AG20443 (cell line): ENCODE results near the gene EEA1.

Experiments used
- DNase-seq: peaks from one replicate; pipeline ENCODE4 v3.0.0; 2012; ENCODE audit warnings: low spot score, mixed read lengths

The EEA1 gene

GRCh38 chr12:92879698-92880322, 49.3 kb downstream of the EEA1 start:
- no peak for DNase-seq

GRCh38 chr12:92877904-92878303, 51.2 kb downstream of the EEA1 start:
- no peak for DNase-seq

GRCh38 chr12:92876496-92876895, 52.6 kb downstream of the EEA1 start:
- DNase-seq, result no peak

- DNase-seq, result peak; percentile 37
Measured at GRCh38 chr12:92871116-92871515, 58.0 kb downstream of the EEA1 start.

- no peak for DNase-seq
Measured at GRCh38 chr12:92866418-92866817, 62.7 kb downstream of the EEA1 start.

GRCh38 chr12:92863251-92863650, 65.8 kb downstream of the EEA1 start:
- DNase-seq, result no peak

- no peak for DNase-seq
Measured at GRCh38 chr12:92861381-92861780, 67.7 kb downstream of the EEA1 start.

- no peak for DNase-seq
Measured at GRCh38 chr12:92860521-92860920, 68.6 kb downstream of the EEA1 start.

GRCh38 chr12:92859650-92860386, 69.3 kb downstream of the EEA1 start:
- no peak for DNase-seq

GRCh38 chr12:92857818-92858217, 71.3 kb downstream of the EEA1 start:
- DNase-seq, result no peak

GRCh38 chr12:92854344-92854743, 74.8 kb downstream of the EEA1 start:
- no peak for DNase-seq

- no peak for DNase-seq
Measured at GRCh38 chr12:92848740-92849139, 80.4 kb downstream of the EEA1 start.

GRCh38 chr12:92847368-92847767, 81.7 kb downstream of the EEA1 start:
- DNase-seq, result no peak

GRCh38 chr12:92845329-92845728, 83.8 kb downstream of the EEA1 start:
- DNase-seq, result no peak

- no peak for DNase-seq
Measured at GRCh38 chr12:92844151-92844763, 84.8 kb downstream of the EEA1 start.

- no peak for DNase-seq
Measured at GRCh38 chr12:92829686-92830282, 99.3 kb downstream of the EEA1 start.

- no peak for DNase-seq
Measured at GRCh38 chr12:92828565-92828964, 100.5 kb downstream of the EEA1 start.

GRCh38 chr12:92827836-92828431, 101.2 kb downstream of the EEA1 start:
- DNase-seq, result peak; percentile 42

- DNase-seq, result no peak
Measured at GRCh38 chr12:92821142-92821541, 108.0 kb downstream of the EEA1 start.

- no peak for DNase-seq
Measured at GRCh38 chr12:92814584-92814983, 114.5 kb downstream of the EEA1 start.

GRCh38 chr12:92810370-92810769, 118.7 kb downstream of the EEA1 start:
- DNase-seq, result no peak

GRCh38 chr12:92803903-92804302, 125.2 kb downstream of the EEA1 start:
- no peak for DNase-seq

GRCh38 chr12:92802906-92803305, 126.2 kb downstream of the EEA1 start:
- no peak for DNase-seq
